GM06990 (cell line): ENCODE measurements around the gene NPS.

ENCODE experiments used
- DNase-seq: peaks from one replicate; pipeline ENCODE4 v3.0.0-alpha.2; 2011; ENCODE audit not compliant: insufficient read length; ENCODE audit errors: extremely low read depth
- H3K27me3 ChIP-seq: replicated peaks from 2 replicates; pipeline ENCODE4 v1.6.0; 2011; ENCODE audit warnings: low read length; ENCODE audit not compliant: control insufficient read depth, insufficient read depth
- H3K36me3 ChIP-seq: 2 replicates; pipeline ENCODE4 v1.5.1; 2011; ENCODE audit warnings: low read length; ENCODE audit not compliant: control insufficient read depth, insufficient read depth
- H3K4me3 ChIP-seq: replicated peaks from 2 replicates; pipeline ENCODE4 v1.5.1; 2011; ENCODE audit warnings: low read depth, mild to moderate bottlenecking, control low read depth, low read length
- TF ChIP-seq, protein P1 (sequence below): IDR thresholded peaks from 2 replicates; pipeline ENCODE4 v1.5.1; 2011; ENCODE audit warnings: low read length, control low read depth, mild to moderate bottlenecking, inconsistent platforms; ENCODE audit not compliant: insufficient read depth, poor library complexity, severe bottlenecking

Gene NPS

DNA sequence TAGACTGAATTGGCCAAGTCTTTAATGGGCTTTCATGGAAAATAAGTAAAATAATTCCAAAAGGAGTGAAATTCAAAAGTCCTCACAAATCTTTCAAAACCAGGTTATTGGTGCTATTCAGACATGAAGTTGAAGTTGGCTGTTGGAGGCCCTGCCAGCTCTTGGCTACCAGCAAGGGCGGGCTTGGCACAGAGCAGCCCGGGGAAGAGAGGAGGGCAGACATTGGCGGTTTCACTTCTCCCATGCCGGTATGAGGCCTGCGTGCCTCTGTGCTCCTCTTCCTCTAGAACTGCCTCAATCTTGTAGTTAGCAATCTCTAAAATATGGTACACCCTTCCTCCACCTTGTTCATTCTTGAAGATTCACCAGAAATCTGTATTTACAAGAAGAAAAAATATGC, 16.4 kb upstream of the NPS start:
- Histone ChIP-seq H3K4me3 (no peak overlapping the region), H3K27me3 (no peaks in the 10 kb centered on the region), H3K36me3 (no peaks in the 10 kb centered on the region)
- no peak for DNase-seq
- TF ChIP-seq, protein P1, sequence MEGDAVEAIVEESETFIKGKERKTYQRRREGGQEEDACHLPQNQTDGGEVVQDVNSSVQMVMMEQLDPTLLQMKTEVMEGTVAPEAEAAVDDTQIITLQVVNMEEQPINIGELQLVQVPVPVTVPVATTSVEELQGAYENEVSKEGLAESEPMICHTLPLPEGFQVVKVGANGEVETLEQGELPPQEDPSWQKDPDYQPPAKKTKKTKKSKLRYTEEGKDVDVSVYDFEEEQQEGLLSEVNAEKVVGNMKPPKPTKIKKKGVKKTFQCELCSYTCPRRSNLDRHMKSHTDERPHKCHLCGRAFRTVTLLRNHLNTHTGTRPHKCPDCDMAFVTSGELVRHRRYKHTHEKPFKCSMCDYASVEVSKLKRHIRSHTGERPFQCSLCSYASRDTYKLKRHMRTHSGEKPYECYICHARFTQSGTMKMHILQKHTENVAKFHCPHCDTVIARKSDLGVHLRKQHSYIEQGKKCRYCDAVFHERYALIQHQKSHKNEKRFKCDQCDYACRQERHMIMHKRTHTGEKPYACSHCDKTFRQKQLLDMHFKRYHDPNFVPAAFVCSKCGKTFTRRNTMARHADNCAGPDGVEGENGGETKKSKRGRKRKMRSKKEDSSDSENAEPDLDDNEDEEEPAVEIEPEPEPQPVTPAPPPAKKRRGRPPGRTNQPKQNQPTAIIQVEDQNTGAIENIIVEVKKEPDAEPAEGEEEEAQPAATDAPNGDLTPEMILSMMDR, result no peak

DNA sequence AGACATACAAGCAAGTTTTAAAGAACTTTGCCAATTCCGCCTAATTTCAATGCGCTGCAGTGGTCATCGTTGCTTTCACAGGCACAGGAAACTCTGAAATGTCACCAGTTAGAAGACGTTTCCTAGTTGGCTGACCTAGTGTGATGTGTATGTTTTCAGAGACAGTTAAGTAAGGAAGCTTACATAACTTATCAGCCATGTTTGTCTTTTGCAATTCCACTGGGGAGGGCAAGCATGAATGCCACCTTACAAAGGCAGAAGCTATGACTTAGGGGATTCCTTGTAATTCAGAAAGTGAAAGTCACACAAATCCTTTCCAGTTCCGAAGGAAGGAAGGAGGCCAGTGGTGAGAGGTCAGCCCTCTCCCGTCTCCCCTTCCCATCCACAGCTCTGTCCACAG, 15.0 kb upstream of the NPS start:
- TF ChIP-seq, protein P1, result no peak
- no peaks in the 10 kb centered on the region for H3K36me3 ChIP-seq
- no peak for DNase-seq
- no peak overlapping the region for H3K4me3 ChIP-seq
- H3K27me3 ChIP-seq, result no peaks in the 10 kb centered on the region

DNA sequence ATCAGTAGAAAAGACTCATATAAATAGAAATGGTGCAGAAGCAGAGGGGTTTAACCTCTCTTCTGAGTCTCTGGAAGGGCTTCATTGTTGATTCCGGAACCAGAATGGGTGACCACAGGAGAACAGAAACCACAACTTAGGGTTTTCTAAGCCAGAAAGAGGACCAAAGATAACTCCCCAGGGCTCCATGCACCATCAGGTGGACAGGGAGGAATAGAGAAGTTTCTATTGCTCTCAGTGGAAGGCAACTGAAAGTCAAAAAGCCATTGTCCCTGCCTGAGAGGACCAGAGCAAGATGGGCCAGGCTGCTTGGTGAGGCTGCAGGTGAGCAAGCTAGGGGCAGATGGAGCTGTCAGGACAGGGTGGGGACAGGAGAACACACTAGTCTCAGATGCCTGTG, 14.6 kb upstream of the NPS start:
- TF ChIP-seq, protein P1, result no peak

DNA sequence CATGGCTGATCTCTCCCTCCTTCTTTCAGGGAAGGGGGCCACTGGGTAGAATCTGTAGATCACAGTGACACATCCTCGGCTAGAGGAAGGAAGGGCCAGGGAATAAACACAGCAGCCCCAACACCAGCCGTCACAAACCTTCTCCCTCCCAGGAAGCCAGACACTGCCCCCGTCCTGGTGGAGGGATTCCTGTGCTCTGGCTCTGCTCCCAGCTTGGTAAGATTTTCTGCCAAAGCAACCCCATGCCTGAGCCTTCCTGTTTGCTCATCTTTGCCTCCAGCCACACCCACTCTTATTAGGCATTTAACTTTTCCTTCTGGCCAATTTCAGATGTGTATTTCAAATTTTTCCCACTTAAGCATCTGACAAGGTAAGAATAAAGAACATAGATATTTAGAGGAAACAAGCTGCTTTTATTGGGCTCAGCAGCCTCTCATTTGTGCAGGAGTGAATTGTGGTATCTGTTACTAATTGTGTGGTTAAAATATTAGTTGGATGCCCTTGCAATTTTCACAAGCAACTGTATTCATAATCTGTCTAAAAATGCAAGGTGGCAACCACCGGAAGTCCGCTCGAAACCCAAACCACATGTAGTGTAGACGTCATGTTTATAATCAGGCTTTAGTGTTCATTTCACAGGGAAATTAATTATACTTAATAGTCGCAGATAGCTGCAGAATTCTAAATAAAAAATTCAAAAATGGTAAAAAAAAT, 13.2 kb upstream of the NPS start:
- Histone ChIP-seq H3K27me3 (no peaks in the 10 kb centered on the region), H3K4me3 (no peak overlapping the region), H3K36me3 (no peaks in the 10 kb centered on the region)
- DNase-seq, result no peak
- TF ChIP-seq, protein P1, result no peak

More for the DNA sequence above, 14.6 kb upstream of the NPS start:
- Histone ChIP-seq H3K36me3 (no peaks in the 10 kb centered on the region), H3K4me3 (no peak overlapping the region), H3K27me3 (no peaks in the 10 kb centered on the region)
- DNase-seq, result no peak

DNA sequence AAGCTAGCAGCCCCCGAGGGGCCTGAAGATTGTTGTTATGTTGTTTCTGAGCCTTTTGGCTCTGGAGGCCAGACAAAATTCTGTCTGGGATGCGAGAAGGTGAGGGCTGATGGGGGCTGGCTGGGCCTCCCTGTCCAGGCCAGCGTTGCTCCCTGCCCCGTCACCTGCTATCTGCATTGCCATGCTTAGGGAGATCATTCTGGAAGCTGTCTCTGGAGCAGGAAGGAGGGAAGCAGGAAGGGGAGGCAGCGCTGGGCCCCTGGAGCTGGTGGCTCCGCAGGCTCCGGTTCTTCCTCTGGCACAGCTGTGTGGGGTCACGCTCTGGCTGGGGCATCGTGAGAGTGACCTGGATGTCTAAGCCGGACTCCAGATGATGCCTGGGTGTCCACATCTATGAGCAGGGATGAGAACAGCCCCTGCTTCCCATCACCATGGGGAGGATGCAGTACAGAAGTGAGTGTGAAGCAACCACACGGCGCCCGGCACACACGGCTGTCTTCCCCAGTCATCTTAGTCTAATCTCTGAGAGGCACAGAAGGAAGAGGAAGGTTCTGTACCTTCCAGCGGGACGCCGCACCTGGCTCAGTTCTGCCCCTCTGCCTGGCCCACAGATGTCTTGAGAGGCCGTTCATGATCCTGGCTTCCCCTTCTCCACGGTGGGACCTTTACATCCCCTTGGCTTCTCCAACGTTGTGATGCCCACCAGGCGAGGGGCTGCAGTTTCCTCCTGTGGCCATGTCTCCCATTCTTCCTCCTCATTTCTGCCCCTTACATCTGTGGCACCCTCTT, 11.9 kb upstream of the NPS start:
- TF ChIP-seq, protein P1, result no peak
- no peak for DNase-seq
- no peaks in the 10 kb centered on the region for H3K27me3 ChIP-seq
- H3K36me3 ChIP-seq, result no peaks in the 10 kb centered on the region
- no peak overlapping the region for H3K4me3 ChIP-seq
